HCT116 (cell line): ENCODE data around the gene PPM1M.

Source experiments
- CEBPB ChIP-seq: IDR thresholded peaks from 2 replicates; pipeline ENCODE4 v1.6.1; 2012; ENCODE audit warnings: low read depth
- ELF1 ChIP-seq: IDR thresholded peaks from 2 replicates; pipeline ENCODE4 v1.6.1; 2012; ENCODE audit warnings: low read depth, borderline replicate concordance
- EZH2 ChIP-seq: fragments of 200-600 bp; sonication (generic); IDR thresholded peaks from 2 replicates; pipeline ENCODE4 v1.6.1; 2017; ENCODE audit warnings: antibody characterized with exemption, mixed run types
- EZH2phosphoT487 ChIP-seq: fragments of 200-600 bp; IDR thresholded peaks from 2 replicates; pipeline ENCODE4 v1.6.1; 2018; ENCODE audit warnings: antibody characterized with exemption, borderline replicate concordance
- POLR2A ChIP-seq: IDR thresholded peaks from 2 replicates; pipeline ENCODE4 v1.7.0; 2011; ENCODE audit warnings: borderline replicate concordance; ENCODE audit not compliant: insufficient read depth, insufficient read length; ENCODE audit errors: extremely low read depth
- POLR2AphosphoS5 ChIP-seq: IDR thresholded peaks from 2 replicates; pipeline ENCODE4 v1.6.1; 2011; ENCODE audit warnings: mild to moderate bottlenecking, low read depth, low read length, moderate library complexity
- RAD21 ChIP-seq: IDR thresholded peaks from 2 replicates; pipeline ENCODE4 v1.6.1; 2012; ENCODE audit warnings: low read depth, mild to moderate bottlenecking
- SIN3A ChIP-seq: IDR thresholded peaks from 2 replicates; pipeline ENCODE4 v1.6.1; 2012; ENCODE audit warnings: low read depth
- SP1 ChIP-seq: IDR thresholded peaks from 2 replicates; pipeline ENCODE4 v1.6.1; 2012; ENCODE audit warnings: low read depth
- YY1 ChIP-seq: IDR thresholded peaks from 2 replicates; pipeline ENCODE4 v1.6.1; 2011; ENCODE audit warnings: low read length, low read depth, moderate library complexity, mild to moderate bottlenecking; ENCODE audit not compliant: insufficient replicate concordance; ENCODE audit errors: extremely low read depth
- ZNF274 ChIP-seq: fragments of 200-500 bp; sonication (Bioruptor generic); IDR thresholded peaks from 2 replicates; pipeline ENCODE4 v1.6.1; 2014; ENCODE audit warnings: mild to moderate bottlenecking, low read depth, low read length, inconsistent platforms
- TF ChIP-seq, protein P1 (sequence below), 3 experiments: fragments of 200-600 bp in 1 of 3; sonication (generic) in 1 of 3; IDR thresholded peaks in 2 of 3; conservative IDR thresholded peaks in 1 of 3; 2 replicates each; pipeline ENCODE4 v1.5.1; 2012 to 2017; ENCODE audit warnings: low read depth in 2 of 3, low read length in 2 of 3, antibody characterized with exemption in 1 of 3, borderline replicate concordance in 1 of 3, control low read depth in 1 of 3, mild to moderate bottlenecking in 1 of 3, mixed read lengths in 1 of 3, mixed run types in 1 of 3, moderate library complexity in 1 of 3; ENCODE audit not compliant: insufficient read depth in 1 of 3
- TF ChIP-seq, protein P2 (sequence below): IDR thresholded peaks from 2 replicates; pipeline ENCODE4 v1.6.1; 2012
- TF ChIP-seq, protein P3 (sequence below): IDR thresholded peaks from 2 replicates; pipeline ENCODE4 v1.6.1; 2012; ENCODE audit warnings: low read depth

DNA sequence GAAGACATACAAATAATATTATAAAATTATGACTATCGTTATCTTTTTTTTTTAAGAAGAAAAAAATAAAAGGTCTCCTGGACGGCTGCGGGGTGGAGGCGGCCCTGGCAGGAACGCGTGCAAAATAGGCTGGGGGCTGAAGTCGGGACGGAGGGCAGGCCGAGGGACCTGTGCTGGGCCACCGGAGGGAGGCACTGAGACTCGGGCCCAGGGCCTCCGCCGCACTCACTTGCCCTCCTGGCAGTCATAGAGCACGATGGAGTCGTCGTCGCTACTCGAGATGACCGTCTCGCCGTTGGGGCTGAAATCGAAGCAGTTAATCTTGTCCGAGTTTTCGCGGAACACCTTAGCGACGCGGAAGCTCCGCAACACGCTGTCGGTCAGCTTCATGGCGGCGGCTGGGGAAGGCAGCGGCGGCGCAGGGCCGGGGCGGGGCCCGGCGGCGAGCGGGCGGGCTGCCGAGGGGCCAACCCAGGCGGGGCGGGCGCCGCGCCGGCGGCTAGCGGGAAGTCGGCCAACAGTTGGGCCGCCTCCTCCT lies 32.5 kb downstream of the PPM1M start:
- TF ChIP-seq POLR2AphosphoS5, result no peak
- TF ChIP-seq ELF1, result no peak
- TF ChIP-seq, protein P1, sequence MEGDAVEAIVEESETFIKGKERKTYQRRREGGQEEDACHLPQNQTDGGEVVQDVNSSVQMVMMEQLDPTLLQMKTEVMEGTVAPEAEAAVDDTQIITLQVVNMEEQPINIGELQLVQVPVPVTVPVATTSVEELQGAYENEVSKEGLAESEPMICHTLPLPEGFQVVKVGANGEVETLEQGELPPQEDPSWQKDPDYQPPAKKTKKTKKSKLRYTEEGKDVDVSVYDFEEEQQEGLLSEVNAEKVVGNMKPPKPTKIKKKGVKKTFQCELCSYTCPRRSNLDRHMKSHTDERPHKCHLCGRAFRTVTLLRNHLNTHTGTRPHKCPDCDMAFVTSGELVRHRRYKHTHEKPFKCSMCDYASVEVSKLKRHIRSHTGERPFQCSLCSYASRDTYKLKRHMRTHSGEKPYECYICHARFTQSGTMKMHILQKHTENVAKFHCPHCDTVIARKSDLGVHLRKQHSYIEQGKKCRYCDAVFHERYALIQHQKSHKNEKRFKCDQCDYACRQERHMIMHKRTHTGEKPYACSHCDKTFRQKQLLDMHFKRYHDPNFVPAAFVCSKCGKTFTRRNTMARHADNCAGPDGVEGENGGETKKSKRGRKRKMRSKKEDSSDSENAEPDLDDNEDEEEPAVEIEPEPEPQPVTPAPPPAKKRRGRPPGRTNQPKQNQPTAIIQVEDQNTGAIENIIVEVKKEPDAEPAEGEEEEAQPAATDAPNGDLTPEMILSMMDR (IDR thresholded peaks at IDR 0.05 in 2 of 3, conservative IDR thresholded peaks at IDR 0.05 in 1 of 3; ENCODE audit: borderline replicate concordance in 1 of 3, insufficient read depth in 1 of 3, low read depth in 2 of 3, low read length in 2 of 3), result peak in 1 of 3 experiments; percentile 30; a peak in 2 of 6 replicates
- TF ChIP-seq, protein P2, sequence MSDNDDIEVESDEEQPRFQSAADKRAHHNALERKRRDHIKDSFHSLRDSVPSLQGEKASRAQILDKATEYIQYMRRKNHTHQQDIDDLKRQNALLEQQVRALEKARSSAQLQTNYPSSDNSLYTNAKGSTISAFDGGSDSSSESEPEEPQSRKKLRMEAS, result peak; percentile 38; the same call in 1 of the 2 replicates
- TF ChIP-seq ZNF274, result no peak
- TF ChIP-seq EZH2phosphoT487, result no peak
- TF ChIP-seq SP1, result no peak
- TF ChIP-seq, protein P3, sequence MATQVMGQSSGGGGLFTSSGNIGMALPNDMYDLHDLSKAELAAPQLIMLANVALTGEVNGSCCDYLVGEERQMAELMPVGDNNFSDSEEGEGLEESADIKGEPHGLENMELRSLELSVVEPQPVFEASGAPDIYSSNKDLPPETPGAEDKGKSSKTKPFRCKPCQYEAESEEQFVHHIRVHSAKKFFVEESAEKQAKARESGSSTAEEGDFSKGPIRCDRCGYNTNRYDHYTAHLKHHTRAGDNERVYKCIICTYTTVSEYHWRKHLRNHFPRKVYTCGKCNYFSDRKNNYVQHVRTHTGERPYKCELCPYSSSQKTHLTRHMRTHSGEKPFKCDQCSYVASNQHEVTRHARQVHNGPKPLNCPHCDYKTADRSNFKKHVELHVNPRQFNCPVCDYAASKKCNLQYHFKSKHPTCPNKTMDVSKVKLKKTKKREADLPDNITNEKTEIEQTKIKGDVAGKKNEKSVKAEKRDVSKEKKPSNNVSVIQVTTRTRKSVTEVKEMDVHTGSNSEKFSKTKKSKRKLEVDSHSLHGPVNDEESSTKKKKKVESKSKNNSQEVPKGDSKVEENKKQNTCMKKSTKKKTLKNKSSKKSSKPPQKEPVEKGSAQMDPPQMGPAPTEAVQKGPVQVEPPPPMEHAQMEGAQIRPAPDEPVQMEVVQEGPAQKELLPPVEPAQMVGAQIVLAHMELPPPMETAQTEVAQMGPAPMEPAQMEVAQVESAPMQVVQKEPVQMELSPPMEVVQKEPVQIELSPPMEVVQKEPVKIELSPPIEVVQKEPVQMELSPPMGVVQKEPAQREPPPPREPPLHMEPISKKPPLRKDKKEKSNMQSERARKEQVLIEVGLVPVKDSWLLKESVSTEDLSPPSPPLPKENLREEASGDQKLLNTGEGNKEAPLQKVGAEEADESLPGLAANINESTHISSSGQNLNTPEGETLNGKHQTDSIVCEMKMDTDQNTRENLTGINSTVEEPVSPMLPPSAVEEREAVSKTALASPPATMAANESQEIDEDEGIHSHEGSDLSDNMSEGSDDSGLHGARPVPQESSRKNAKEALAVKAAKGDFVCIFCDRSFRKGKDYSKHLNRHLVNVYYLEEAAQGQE, result no peak
- TF ChIP-seq POLR2A, result no peak
- no peak for TF ChIP-seq CEBPB
- no peak for TF ChIP-seq YY1
- TF ChIP-seq SIN3A, result no peak
- TF ChIP-seq EZH2, result no peak
- no peak for TF ChIP-seq RAD21
